ELF-1 (cell line): ENCODE data around the gene ASPHD2.

Experiments used
- DNase-seq: peaks from one replicate; pipeline ENCODE4 v3.0.0-alpha.2; 2016; ENCODE audit warnings: low read depth, low spot score

Gene ASPHD2

GRCh38 chr22:26446808-26447515 lies 17.9 kb downstream of the ASPHD2 start:
- DNase-seq: no peak

GRCh38 chr22:26447584-26448329 lies 18.7 kb downstream of the ASPHD2 start:
- DNase-seq: no peak

GRCh38 chr22:26448334-26448733 lies 19.3 kb downstream of the ASPHD2 start:
- no peak for DNase-seq

DNA sequence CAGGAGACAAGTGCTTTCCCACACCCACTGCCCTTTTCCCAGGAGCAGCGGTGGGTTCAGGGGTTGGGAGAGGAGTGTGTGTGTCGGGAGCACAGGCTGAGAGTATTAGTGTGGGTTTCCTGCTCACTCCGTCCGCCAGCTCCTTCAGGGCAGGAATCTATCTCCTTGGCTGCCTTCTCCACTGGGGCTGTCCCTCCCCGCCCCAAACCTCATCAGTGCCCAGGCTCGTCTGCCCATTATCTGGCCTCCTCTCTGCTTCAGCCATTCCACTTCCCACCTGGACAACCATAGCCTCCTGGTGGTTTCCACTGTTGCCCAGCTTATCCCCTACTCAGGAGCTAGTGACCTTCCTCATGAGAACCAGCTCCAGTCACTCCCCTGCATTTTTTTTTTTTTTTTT lies 19.9 kb downstream of the ASPHD2 start:
- no peak for DNase-seq

GRCh38 chr22:26450453-26451185 lies 21.6 kb downstream of the ASPHD2 start:
- DNase-seq: no peak

DNA sequence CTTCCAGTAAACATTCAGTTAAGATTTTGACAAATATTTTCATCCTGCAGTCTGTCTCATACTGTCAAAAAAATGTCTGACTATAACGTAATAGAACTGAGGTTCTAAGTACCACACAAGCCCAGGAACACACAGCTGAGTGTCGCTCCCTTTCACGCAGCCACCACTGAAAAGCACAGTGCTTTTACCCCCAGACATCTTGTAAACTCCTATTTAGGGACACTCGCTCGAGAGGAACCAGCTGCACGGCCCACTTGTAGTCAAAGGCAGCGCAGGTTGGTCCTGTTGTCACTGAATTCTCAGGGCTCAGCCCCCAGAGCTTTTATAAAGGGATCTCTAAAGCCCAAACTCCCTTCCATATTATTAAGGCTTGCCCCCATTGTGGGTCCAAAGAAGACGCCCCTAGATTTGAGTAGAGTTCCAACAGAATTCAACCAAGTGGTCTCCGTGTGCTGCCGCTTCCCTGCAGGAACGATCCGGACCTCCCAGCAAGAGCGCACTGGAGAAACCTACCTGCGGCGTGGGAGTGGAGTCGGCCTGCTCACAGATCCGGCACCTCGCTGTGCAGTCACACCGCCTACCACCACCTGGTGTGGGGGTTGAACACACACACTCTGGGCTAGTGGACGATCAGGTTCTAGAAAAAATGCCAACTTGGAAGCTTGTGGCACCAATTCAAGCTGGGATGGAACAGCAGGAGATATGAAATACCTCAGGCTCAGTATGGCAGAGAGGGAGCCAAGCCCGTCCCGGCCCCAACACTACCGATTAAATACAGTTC lies 23.4 kb downstream of the ASPHD2 start:
- DNase-seq: no peak

GRCh38 chr22:26453216-26453615 lies 24.2 kb downstream of the ASPHD2 start:
- no peak for DNase-seq

DNA sequence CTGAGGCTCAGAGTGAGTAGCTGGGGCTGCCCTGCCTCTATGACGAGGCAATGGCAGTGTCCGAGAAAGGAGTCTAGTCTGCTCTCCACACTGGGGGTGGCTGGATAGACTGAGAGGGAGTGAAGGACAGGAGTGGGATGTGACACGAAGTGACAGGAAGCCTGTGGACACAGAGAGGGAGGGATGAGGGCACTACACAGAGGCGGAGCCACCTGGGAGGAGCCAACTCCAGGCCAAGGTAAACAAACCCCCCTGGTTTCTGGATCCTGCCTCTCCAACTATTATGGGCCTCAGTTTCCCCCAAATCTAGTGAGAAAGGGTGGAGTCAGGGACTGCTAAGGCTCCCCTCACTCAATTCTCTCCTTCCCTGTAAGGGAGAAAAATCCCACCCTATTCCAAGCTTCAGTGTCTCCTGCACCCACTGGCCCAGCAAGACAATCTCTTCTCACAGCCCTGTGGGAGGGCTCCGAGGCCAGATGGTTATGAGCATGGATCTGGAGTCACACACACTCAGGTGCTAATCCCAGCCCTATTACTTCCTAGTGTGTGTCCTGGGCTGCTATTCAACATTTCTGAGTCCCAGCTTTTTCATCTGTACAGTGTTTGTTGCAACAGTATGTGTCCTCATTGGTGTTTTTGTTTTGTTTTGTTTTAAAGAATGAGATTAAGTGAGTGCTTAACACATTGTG lies 24.9 kb downstream of the ASPHD2 start:
- DNase-seq: no peak

- DNase-seq: no peak
Observed at GRCh38 chr22:26457661-26458272, 28.7 kb downstream of the ASPHD2 start.

DNA sequence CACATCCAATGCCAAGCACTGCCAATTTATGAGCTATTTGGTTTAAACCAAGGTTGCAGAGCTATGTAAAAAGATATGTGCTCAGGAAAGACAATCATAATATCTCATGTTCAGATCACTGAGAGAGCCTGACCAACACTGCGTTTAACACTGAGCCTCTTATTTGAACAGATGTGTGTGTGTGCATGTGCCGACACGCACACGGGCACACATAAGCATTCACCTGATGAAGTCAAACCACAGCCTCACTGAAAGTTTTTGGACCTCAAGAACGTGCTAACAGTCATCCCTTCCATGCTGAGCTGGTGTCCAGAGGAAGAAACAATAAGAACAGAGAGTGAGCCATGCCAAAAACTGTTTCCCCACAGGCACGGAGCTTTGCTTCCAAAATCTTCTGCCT lies 31.1 kb downstream of the ASPHD2 start:
- DNase-seq: no peak

DNA sequence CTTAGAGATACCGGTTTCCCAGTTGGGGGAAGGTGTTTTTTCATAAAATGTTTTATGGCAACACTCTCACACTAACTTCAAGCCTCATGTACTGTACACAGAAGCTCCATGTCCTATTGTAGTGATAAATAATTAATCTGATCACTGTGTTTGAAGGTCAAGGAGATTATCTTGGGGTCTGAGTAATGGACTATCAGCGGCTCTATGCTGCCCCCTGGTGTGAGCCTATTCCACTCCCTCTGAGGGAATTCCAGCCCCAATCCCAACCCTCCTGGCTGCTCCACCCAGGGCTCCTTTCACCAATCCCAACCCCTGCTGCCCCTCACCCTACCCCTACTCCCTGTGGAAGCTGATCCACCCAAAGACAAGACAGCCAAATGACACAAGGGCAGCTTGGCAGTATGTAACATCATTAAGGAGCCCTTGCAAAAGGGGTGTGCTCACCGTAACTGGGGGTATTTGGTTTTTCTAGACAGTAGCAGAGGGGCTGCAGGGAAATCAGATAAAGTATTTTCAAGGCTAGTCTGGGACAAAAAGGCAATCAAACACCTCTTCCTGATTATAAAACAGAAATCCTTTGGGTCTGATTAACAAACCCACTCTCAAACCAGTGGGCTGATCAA lies 32.2 kb downstream of the ASPHD2 start:
- peak; percentile 86 for DNase-seq

DNA sequence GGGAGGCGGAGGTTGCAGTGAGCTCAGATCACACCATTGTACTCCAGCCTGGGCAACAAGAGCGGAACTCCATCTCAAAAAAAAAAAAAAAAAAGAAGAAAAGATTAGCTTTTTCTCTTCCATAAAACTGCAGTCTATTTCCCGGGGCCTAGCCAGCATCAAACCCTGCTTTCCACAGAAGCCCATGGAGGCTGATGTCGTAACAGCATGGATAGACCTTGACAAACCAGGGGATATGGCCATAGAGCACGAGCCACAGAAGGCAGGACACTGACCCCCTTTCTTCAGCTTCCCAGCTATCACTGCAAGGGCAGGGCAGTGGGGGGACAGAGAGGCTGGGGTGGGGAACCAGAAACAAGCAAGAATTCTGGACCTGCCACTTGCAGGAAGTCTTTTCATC lies 33.0 kb downstream of the ASPHD2 start:
- DNase-seq: no peak

- DNase-seq: no peak
Observed at GRCh38 chr22:26462641-26463040, 33.6 kb downstream of the ASPHD2 start.

GRCh38 chr22:26463101-26463661 lies 34.1 kb downstream of the ASPHD2 start:
- peak; percentile 42 for DNase-seq

GRCh38 chr22:26463688-26464087 lies 34.6 kb downstream of the ASPHD2 start:
- DNase-seq: no peak

DNA sequence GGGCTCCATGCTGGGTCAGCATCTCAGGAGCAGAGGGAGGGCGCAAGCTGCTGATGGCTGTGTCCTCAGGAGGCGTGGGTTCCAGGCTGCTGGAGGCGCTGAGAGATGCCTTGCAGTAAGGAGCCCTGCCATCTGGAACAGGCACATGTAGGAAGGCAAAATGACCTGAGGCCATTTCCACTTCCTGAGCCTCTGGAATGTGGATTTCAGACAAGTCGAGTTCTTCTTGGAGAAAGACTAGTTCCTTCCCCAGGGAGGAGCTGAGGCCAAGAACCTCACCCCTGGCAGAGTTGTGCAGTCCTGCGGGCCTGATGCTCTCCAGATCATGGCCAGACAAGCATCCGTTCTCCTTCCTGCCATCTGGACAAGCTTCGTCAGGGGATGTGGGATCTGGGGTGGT lies 35.3 kb downstream of the ASPHD2 start:
- peak; percentile 68 for DNase-seq

- DNase-seq: no peak
Observed at GRCh38 chr22:26466196-26466595, 37.1 kb downstream of the ASPHD2 start.

DNA sequence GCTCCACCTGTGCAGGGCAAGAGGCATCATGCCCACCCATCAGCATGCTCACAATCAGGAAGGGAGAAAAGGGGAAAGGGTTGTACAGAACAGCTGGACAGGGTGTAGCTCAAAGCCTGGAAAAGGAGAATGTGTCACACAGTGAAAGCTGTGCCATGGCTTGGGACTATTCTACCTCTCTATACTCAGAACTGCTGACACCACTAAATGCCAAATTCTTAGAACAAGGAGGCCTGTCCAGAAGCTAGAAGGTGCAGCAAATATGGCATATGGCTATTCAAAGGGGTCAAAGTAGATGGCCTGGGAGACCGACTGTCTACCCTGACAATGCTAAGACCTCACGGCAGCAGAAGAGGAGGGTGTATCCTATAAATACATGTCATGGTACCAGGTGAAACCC lies 41.7 kb downstream of the ASPHD2 start:
- DNase-seq: no peak

DNA sequence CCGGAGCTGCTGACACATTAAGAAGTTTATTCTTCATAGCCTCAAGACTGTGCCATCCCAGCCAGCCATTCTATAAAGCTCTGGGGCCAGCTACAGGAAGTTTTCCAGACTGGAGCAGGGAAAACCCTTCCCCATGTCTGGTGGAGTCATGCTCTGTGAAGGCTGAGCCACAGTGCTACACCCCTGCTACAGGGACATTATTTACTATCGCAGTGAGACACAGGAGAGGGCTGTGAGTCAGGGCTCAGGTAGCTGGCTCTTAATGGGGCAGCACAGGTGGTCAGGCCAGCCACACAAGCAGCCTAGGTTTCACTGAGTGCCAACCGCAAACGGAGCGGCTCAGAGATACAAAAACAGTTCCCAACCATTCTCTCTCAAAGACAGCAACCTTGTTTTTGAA lies 42.5 kb downstream of the ASPHD2 start:
- no peak for DNase-seq

DNA sequence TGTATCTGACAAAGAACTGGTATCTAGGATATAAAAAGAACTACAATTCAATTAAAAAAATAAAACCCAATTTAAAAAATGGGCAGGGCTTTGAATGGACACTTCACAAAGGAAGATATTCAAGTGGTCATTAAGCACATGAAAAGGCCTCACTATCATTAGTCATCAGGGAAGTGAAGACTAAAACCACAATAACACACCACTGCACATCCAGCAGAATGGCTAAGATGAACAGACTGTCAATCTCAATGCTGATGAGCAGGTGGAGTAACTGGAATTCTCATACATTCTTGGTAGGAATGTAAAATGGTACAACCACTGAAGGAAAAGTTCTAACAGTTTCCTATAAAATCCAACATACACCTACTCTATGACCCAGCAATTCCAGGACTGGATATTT lies 45.6 kb downstream of the ASPHD2 start:
- no peak for DNase-seq
